Colonic mucosa (tissue), 4 donors: Measurements from ENCODE around the gene LTV1. TPM values are rescaled to one million over a fixed set of nuclear protein-coding genes. Genes with fewer than 3 reads are reported as not detected.

ENCODE experiments used
- DNase-seq: peaks from one replicate; pipeline ENCODE4 v3.0.0-alpha.2; 2020
- H3K27ac ChIP-seq: fragments of 200-600 bp; one replicate; pipeline ENCODE4 v1.8.0; 2021
- H3K27me3 ChIP-seq: fragments of 200-600 bp; one replicate; pipeline ENCODE4 v1.8.0; 2021
- H3K36me3 ChIP-seq: fragments of 200-600 bp; one replicate; pipeline ENCODE4 v1.8.0; 2021
- H3K4me1 ChIP-seq: fragments of 200-600 bp; one replicate; pipeline ENCODE4 v1.8.0; 2021; ENCODE audit warnings: mild to moderate bottlenecking
- H3K4me3 ChIP-seq: fragments of 200-600 bp; one replicate; pipeline ENCODE4 v1.8.0; 2021
- H3K9ac ChIP-seq, 2 donors: one replicate each; pipeline ENCODE4 v1.7.0; 2013; ENCODE audit warnings: control low read depth in 2 of 2, low read depth in 2 of 2, low read length in 2 of 2
- H3K9me3 ChIP-seq: fragments of 200-600 bp; one replicate; pipeline ENCODE4 v1.8.0; 2021
- CTCF ChIP-seq: fragments of 200-600 bp; IDR thresholded peaks from one replicate; pipeline ENCODE4 v1.8.0; 2022; ENCODE audit warnings: antibody characterized with exemption, mild to moderate bottlenecking
- intact Hi-C: fragments of 100-400 bp; cut with DNase I; formaldehyde crosslinking; loops from one replicate; pipeline ENCODE4 v1.14.1; 2022
- total RNA-seq, 2 donors: library from RNA; stranded (reverse); fragmentation: NEBNext Ultra II Directional in 1 of 2; extraction: Animal tissue kit (Norgen Biotek cat#: 25700) in 1 of 2; gene quantifications; one replicate each; pipeline ENCODE4 v1.2.1, GENCODE V29; 2021
- donor health status: healthy.
- donor health status: DM: no; HTN: no; CAD: no.
- donor health status: DM: no; HTN: no; CAD: no.

The LTV1 gene
- total RNA-seq, 2 donors from 2014 or later = 11.0 to 17.4 TPM

- Histone ChIP-seq H3K9me3 (no peaks in the 10 kb centered on the region), H3K4me1 (no peaks in the 10 kb centered on the region), H3K27ac (no peak overlapping the region), H3K9ac (no peak overlapping the region), H3K27me3 (no peaks in the 10 kb centered on the region), H3K4me3 (no peak overlapping the region), H3K36me3 (no peaks in the 10 kb centered on the region)
- no peak for DNase-seq
- intact Hi-C loops = no loop called here
- TF ChIP-seq CTCF = no peak
Measured at GRCh38 chr6:143839196-143839595, 3.9 kb upstream of the LTV1 start.

GRCh38 chr6:143840595-143841265 is 2.4 kb upstream of the LTV1 start:
- no peaks in the 10 kb centered on the region for H3K9me3 ChIP-seq
- TF ChIP-seq CTCF = no peak
- H3K9ac ChIP-seq = no peak overlapping the region
- H3K4me1 ChIP-seq = no peaks in the 10 kb centered on the region
- no peaks in the 10 kb centered on the region for H3K27me3 ChIP-seq
- intact Hi-C loops = loop anchor here (10.0 kb wide), 1 partner anchor 256 kb away; no protein-coding TSS in a partner anchor
- DNase-seq = no peak
- no peak overlapping the region for H3K27ac ChIP-seq
- H3K4me3 ChIP-seq = no peak overlapping the region
- H3K36me3 ChIP-seq = no peaks in the 10 kb centered on the region

GRCh38 chr6:143842461-143842901 is 657 bp upstream of the LTV1 start:
- no peaks in the 10 kb centered on the region for H3K36me3 ChIP-seq
- intact Hi-C loops = loop anchor here (10.0 kb wide), 1 partner anchor 258 kb away; no protein-coding TSS in a partner anchor
- H3K27me3 ChIP-seq = no peaks in the 10 kb centered on the region
- H3K9ac ChIP-seq = peak overlapping the region; percentile 78 to 90
- H3K4me1 ChIP-seq = no peaks in the 10 kb centered on the region
- no peak for TF ChIP-seq CTCF
- H3K4me3 ChIP-seq = peak overlapping the region; percentile 98
- no peaks in the 10 kb centered on the region for H3K9me3 ChIP-seq
- H3K27ac ChIP-seq = peak overlapping the region; percentile 69
- peak; percentile 25 for DNase-seq

GRCh38 chr6:143843677-143843999 is 500 bp downstream of the LTV1 start:
- TF ChIP-seq CTCF = no peak
- no peaks in the 10 kb centered on the region for H3K4me1 ChIP-seq
- H3K9ac ChIP-seq = peak overlapping the region; percentile 90 to 94
- H3K36me3 ChIP-seq = peaks cover 3% of the 10 kb centered on the region
- no peak for DNase-seq
- no peaks in the 10 kb centered on the region for H3K9me3 ChIP-seq
- peak overlapping the region; percentile 98 for H3K4me3 ChIP-seq
- peak overlapping the region; percentile 69 for H3K27ac ChIP-seq
- intact Hi-C loops = loop anchor here (10.0 kb wide), 1 partner anchor 259 kb away; no protein-coding TSS in a partner anchor
- H3K27me3 ChIP-seq = no peaks in the 10 kb centered on the region

GRCh38 chr6:143844006-143844405 is 868 bp downstream of the LTV1 start:
- Histone ChIP-seq H3K27ac (no peak overlapping the region), H3K9me3 (no peaks in the 10 kb centered on the region), H3K9ac (peak overlapping the region; percentile 90 to 94), H3K36me3 (peaks cover 3% of the 10 kb centered on the region), H3K4me1 (no peaks in the 10 kb centered on the region), H3K27me3 (no peaks in the 10 kb centered on the region), H3K4me3 (peak overlapping the region; percentile 98)
- intact Hi-C loops = loop anchor here (10.0 kb wide), 1 partner anchor 259 kb away; no protein-coding TSS in a partner anchor
- TF ChIP-seq CTCF = no peak
- no peak for DNase-seq
